CD4-positive, alpha-beta T cell (primary cell): Measurements from ENCODE around the gene HEATR3. TPM values are rescaled to one million over a fixed set of nuclear protein-coding genes. Genes with fewer than 3 reads are reported as not detected.

Source experiments
- total RNA-seq, 174 experiments: library from RNA in 2 of 174; stranded (reverse) in 2 of 174; gene quantifications; one replicate each; pipeline ENCODE4 v1.2.3 and lab custom pipeline; 2021 to 2026

HEATR3 gene
- total RNA-seq, 2 experiments from 2014 or later = 10.1 to 10.6 TPM

Other genes with a start within 250 kb of the HEATR3 start
- gene ZNF423, start 209.9 kb upstream of the HEATR3 start, total RNA-seq = not detected
- 10 to 100 TPM; 36.6 to 46.3 TPM for gene CNEP1R1, start 40.7 kb upstream of the HEATR3 start, total RNA-seq
- 10 to 100 TPM; 32.9 to 35.0 TPM for gene TENT4B, start 87.3 kb downstream of the HEATR3 start, total RNA-seq
- 100 to 1,000 TPM; 136 to 147 TPM for gene ADCY7, start 200.6 kb downstream of the HEATR3 start, total RNA-seq